ENCODE data around the gene NDUFA3.

NDUFA3 gene

DNA sequence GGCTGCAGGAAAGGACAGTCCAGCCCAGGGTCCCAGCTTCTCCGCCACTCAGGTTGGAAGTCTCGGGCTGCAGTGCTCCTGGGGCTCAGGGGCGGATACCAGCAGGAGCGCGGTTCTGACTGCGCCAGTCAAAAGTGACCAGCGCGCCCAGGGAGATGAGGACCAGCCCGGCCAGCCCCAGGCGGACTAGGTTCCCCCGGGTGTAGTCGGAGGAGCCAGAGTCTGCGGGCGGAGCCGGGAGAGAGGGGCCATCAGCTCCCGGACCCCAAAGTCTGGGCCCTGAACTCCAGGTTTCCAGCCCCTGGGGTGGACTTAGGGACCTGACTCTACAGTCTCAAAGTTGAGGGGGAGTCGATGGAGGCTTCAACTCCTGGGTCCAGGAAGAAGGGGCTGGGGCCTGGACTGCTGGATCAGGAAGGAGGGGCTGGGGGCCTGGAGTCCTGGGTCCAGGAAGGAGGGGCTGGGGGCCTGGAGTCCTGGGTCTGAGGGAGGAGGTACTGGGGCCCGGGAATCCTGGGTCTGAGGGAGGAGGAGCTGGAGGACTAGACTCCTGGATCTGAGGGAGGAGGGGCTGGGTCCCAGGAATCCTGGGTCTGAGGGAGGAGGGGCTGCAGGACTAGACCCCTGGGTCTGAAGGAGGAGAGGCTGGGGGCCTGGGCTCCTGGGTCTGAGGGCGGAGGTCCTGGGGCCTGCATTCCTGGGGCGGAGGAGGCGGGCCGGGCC is 7.4 kb upstream of the NDUFA3 start:
- TF ChIP-seq POLR2AphosphoS5 (IDR thresholded peaks at IDR 0.05; ENCODE audit: low read depth, low read length) (no peak), SIN3A (IDR thresholded peaks at IDR 0.05; ENCODE audit: borderline replicate concordance, insufficient read depth, low read length) (no peak), TAF1 (IDR thresholded peaks at IDR 0.05; ENCODE audit: borderline replicate concordance, insufficient read depth, low read length) (no peak), FOXP2 (optimal IDR thresholded peaks at IDR 0.05; ENCODE audit: borderline replicate concordance, extremely low read depth, extremely low read length, insufficient read depth) (no peak)
- TF ChIP-seq, protein P1, sequence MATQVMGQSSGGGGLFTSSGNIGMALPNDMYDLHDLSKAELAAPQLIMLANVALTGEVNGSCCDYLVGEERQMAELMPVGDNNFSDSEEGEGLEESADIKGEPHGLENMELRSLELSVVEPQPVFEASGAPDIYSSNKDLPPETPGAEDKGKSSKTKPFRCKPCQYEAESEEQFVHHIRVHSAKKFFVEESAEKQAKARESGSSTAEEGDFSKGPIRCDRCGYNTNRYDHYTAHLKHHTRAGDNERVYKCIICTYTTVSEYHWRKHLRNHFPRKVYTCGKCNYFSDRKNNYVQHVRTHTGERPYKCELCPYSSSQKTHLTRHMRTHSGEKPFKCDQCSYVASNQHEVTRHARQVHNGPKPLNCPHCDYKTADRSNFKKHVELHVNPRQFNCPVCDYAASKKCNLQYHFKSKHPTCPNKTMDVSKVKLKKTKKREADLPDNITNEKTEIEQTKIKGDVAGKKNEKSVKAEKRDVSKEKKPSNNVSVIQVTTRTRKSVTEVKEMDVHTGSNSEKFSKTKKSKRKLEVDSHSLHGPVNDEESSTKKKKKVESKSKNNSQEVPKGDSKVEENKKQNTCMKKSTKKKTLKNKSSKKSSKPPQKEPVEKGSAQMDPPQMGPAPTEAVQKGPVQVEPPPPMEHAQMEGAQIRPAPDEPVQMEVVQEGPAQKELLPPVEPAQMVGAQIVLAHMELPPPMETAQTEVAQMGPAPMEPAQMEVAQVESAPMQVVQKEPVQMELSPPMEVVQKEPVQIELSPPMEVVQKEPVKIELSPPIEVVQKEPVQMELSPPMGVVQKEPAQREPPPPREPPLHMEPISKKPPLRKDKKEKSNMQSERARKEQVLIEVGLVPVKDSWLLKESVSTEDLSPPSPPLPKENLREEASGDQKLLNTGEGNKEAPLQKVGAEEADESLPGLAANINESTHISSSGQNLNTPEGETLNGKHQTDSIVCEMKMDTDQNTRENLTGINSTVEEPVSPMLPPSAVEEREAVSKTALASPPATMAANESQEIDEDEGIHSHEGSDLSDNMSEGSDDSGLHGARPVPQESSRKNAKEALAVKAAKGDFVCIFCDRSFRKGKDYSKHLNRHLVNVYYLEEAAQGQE (IDR thresholded peaks at IDR 0.05; ENCODE audit: insufficient read depth in 1 of 2, low read depth in 2 of 2, low read length in 2 of 2), result no peak

DNA sequence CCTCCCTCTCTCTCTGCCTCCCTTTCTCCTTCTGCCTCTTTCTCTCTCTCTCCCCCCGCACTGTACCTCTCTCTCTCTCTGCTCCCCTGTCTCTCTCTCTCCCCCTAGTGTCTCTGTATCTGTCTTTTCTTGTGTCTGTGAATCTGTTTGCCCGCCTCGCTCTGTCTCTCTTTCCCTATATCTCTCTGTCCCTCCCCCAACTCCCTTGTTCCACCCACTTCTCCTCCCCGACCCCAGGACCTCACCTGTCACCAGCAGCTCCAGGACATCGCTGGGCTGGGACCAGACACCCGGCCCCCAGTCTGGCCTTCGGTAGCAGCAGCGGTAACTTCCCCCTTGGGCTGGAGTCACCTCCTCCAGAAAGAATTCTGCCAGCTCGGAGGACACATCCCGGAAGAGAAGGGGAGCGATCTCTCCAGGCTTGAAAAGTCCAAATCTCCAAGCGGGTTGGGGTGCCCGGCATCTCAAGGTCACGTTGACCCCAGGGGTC is 6.0 kb upstream of the NDUFA3 start:
- no peak for TF ChIP-seq SIN3A (IDR thresholded peaks at IDR 0.05; ENCODE audit: borderline replicate concordance, insufficient read depth, low read length)
- TF ChIP-seq FOXP2 (optimal IDR thresholded peaks at IDR 0.05; ENCODE audit: borderline replicate concordance, extremely low read depth, extremely low read length, insufficient read depth), result no peak
- TF ChIP-seq, protein P1 (IDR thresholded peaks at IDR 0.05; ENCODE audit: insufficient read depth in 1 of 2, low read depth in 2 of 2, low read length in 2 of 2), result no peak
- TF ChIP-seq POLR2AphosphoS5 (IDR thresholded peaks at IDR 0.05; ENCODE audit: low read depth, low read length), result no peak
- no peak for TF ChIP-seq TAF1 (IDR thresholded peaks at IDR 0.05; ENCODE audit: borderline replicate concordance, insufficient read depth, low read length)

DNA sequence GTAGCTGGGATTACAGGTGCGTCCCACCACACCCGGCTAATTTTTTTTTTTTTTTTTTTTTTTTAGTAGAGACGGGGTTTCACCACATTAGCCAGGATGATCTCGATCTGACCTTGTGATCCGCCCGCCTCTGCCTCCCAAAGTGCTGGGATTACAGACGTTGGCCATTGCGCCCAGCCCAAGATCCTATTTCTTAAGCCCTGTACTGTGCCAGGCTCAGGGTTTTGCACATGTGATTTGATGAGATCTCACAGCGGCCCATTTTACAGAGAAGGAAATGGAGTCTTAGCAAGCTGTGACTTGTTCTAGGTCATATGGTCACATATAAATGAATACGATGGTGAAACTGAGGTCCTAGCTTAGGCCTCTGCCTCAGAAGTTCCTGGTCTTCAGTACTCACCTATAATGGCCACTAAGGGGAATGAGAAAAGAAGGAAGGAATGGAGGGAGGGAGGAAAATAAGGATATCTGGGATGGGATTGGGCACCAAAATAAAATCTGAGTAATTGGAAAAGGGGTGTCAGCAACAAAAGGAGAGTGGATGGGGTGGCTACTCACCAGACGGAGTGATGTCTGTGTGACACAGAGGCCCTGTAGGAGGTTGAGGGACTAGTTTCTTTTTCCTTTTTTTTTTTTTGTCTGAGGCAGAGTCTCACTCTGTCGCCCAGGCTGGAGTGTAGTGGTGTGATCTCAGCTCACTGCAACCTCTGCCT is 3.3 kb upstream of the NDUFA3 start:
- TF ChIP-seq POLR2AphosphoS5 (IDR thresholded peaks at IDR 0.05; ENCODE audit: low read depth, low read length) (no peak), TAF1 (IDR thresholded peaks at IDR 0.05; ENCODE audit: borderline replicate concordance, insufficient read depth, low read length) (no peak), SIN3A (IDR thresholded peaks at IDR 0.05; ENCODE audit: borderline replicate concordance, insufficient read depth, low read length) (no peak), FOXP2 (optimal IDR thresholded peaks at IDR 0.05; ENCODE audit: borderline replicate concordance, extremely low read depth, extremely low read length, insufficient read depth) (no peak)
- TF ChIP-seq, protein P1 (IDR thresholded peaks at IDR 0.05; ENCODE audit: insufficient read depth in 1 of 2, low read depth in 2 of 2, low read length in 2 of 2), result no peak

DNA sequence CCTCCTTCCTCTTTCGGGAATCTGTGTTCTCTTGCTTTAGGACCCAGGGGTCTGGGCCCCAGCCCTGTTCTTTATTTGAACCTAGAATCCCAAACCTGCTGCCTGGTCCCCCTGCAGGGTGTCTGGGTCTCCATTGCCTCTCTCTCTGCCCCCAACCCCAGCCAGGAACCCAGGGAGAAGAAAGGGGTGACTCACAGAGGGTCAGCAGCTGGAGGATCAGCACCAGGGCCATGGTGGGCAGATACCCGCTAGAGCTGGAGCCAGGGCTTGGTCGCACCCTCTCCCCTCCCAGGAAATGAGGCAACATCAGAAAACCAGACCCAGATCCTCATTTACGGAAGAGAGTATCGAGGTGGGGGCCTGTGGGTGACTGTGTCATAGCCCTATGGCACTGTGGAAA is 2.1 kb upstream of the NDUFA3 start, which contains the start of gene OSCAR:
OSCAR (minus strand) TSS at position 243 of the 400 bp plus-strand sequence; CDS start at position 232, 11 bp downstream.
- TF ChIP-seq, protein P1 (IDR thresholded peaks at IDR 0.05; ENCODE audit: insufficient read depth in 1 of 2, low read depth in 2 of 2, low read length in 2 of 2), result no peak
- no peak for TF ChIP-seq TAF1 (IDR thresholded peaks at IDR 0.05; ENCODE audit: borderline replicate concordance, insufficient read depth, low read length)
- no peak for TF ChIP-seq POLR2AphosphoS5 (IDR thresholded peaks at IDR 0.05; ENCODE audit: low read depth, low read length)
- TF ChIP-seq SIN3A (IDR thresholded peaks at IDR 0.05; ENCODE audit: borderline replicate concordance, insufficient read depth, low read length), result no peak
- TF ChIP-seq FOXP2 (optimal IDR thresholded peaks at IDR 0.05; ENCODE audit: borderline replicate concordance, extremely low read depth, extremely low read length, insufficient read depth), result no peak

Measured in PFSK-1 (cell line).